Stomach (tissue), 9 donors: ENCODE data around the gene GSE1. TPM values are rescaled to one million over a fixed set of nuclear protein-coding genes. Genes with fewer than 3 reads are reported as not detected.

Experiments
- DNase-seq, 2 donors: peaks; one replicate each; pipeline versions ENCODE4 v3.0.0 to v3.0.0-alpha.2; 2013 to 2019
- H3K27ac ChIP-seq, 5 donors: fragments of 200-600 bp in 4 of 5; sonication (generic) in 4 of 5; one replicate each; pipeline ENCODE4 v1.5.1; 2013 to 2019; ENCODE audit warnings: mild to moderate bottlenecking in 1 of 5, moderate library complexity in 1 of 5
- H3K27me3 ChIP-seq, 3 donors: fragments of 200-600 bp; sonication (generic); one replicate each; pipeline ENCODE4 v1.5.1; 2017 to 2019; ENCODE audit warnings: mixed run types in 1 of 3
- H3K36me3 ChIP-seq, 4 donors: fragments of 200-600 bp; sonication (generic); 1 replicate in 3 of 4; 2 replicates in 1 of 4; pipeline ENCODE4 v1.5.1; 2016 to 2019
- H3K4me1 ChIP-seq, 4 donors: fragments of 200-600 bp; sonication (generic); one replicate each; pipeline ENCODE4 v1.5.1; 2016 to 2019
- H3K4me3 ChIP-seq, 4 donors: fragments of 200-600 bp; sonication (generic) in 3 of 4; one replicate each; pipeline ENCODE4 v1.5.1; 2016 to 2019; ENCODE audit warnings: mild to moderate bottlenecking in 1 of 4
- H3K9me3 ChIP-seq, 4 donors: fragments of 200-600 bp; sonication (generic); one replicate each; pipeline ENCODE4 v1.5.1; 2016 to 2019
- CTCF ChIP-seq, 7 experiments: fragments of 450-650 bp in 4 of 7; fragments of 200-600 bp in 3 of 7; sonication (generic) in 3 of 7; IDR thresholded peaks; one replicate each; pipeline ENCODE4 v1.5.1; 2016 to 2019; ENCODE audit warnings: antibody characterized with exemption in 7 of 7, control low read depth in 2 of 7, mild to moderate bottlenecking in 1 of 7
- EP300 ChIP-seq: sonication (generic); formaldehyde crosslinking; IDR thresholded peaks from one replicate; pipeline ENCODE4 v1.6.1; 2017; ENCODE audit warnings: antibody characterized with exemption
- POLR2A ChIP-seq, 4 donors: fragments of 450-650 bp; IDR thresholded peaks; one replicate each; pipeline ENCODE4 v1.6.1; 2016; ENCODE audit warnings: antibody characterized with exemption in 4 of 4, control low read depth in 2 of 4, mild to moderate bottlenecking in 1 of 4, moderate library complexity in 1 of 4
- POLR2AphosphoS5 ChIP-seq, 3 donors: sonication (generic); formaldehyde crosslinking; IDR thresholded peaks; one replicate each; pipeline ENCODE4 v1.6.1; 2016; ENCODE audit warnings: antibody characterized with exemption in 3 of 3
- WGBS, 5 donors: extraction: QIAGEN DNeasy Blood & Tissue Kit in 3 of 5; methylation state at CpG; one replicate each; pipeline versions ENCODE4 v1.1.5 to v1.1.7; 2013 to 2018; 5-methylcytosine and 5-hydroxymethylcytosine counted together
- intact Hi-C: fragments of 100-400 bp; cut with DNase I; formaldehyde crosslinking; loops from one replicate; pipeline ENCODE4 v1.15.1; 2023; ENCODE audit warnings: low total_unique reads
- polyA plus RNA-seq, 3 donors: library from polyadenylated mRNA; stranded (reverse); fragments of 200-250 nt; gene quantifications; one replicate each; pipeline ENCODE4 v1.2.3, GENCODE V29; 2013
- total RNA-seq, 5 donors: library from RNA; depleted of rRNA; stranded (reverse); fragments of >200 nt; gene quantifications; one replicate each; pipeline versions ENCODE4 v1.1.0 to v1.2.3, GENCODE V29; 2014 to 2016
- donor health status: healthy with polysubstance abuse.
- donor health status: Bipolar disorder and iron deficiency.
- donor health status: healthy.

GSE1 gene
- total and polyA plus RNA-seq, 8 donors: 11.8 to 294 (median 93.0) TPM

GRCh38 chr16:85676466-85676865 is 63.3 kb downstream of the GSE1 start:
- Histone ChIP-seq H3K4me1 (peaks cover 20 to 46% (median 23%) of the 10 kb centered on the region in 4 donors), H3K4me3 (no peak overlapping the region), H3K9me3 (no peaks in the 10 kb centered on the region), H3K27me3 (no peaks in the 10 kb centered on the region), H3K27ac (no peak overlapping the region), H3K36me3 (peaks cover 18 to 76% (median 50%) of the 10 kb centered on the region in 4 donors)
- 84 to 90% (median 89%) methylated on average over 7 of the region's 7 CpGs for WGBS, 5 donors
- intact Hi-C loops: no loop called here
- no peak for DNase-seq
- TF ChIP-seq POLR2A (IDR thresholded peaks at IDR 0.05) (no peak), POLR2AphosphoS5 (IDR thresholded peaks at IDR 0.05) (no peak), CTCF (IDR thresholded peaks at IDR 0.05) (no peak), EP300 (no peak)

- WGBS, 5 donors: 71 to 79% (median 74%) methylated on average over 6 of the region's 6 CpGs
- peaks cover 7 to 66% (median 40%) of the 10 kb centered on the region in 4 donors for H3K36me3 ChIP-seq
- H3K27ac ChIP-seq: no peak overlapping the region
- no peak overlapping the region for H3K4me3 ChIP-seq
- H3K4me1 ChIP-seq: peaks cover 20 to 43% (median 22%) of the 10 kb centered on the region in 4 donors
- H3K9me3 ChIP-seq: no peaks in the 10 kb centered on the region
- no peaks in the 10 kb centered on the region for H3K27me3 ChIP-seq
- intact Hi-C loops: no loop called here
- no peak for DNase-seq
- TF ChIP-seq CTCF (IDR thresholded peaks at IDR 0.05) (no peak), POLR2AphosphoS5 (IDR thresholded peaks at IDR 0.05) (no peak), EP300 (no peak), POLR2A (IDR thresholded peaks at IDR 0.05) (no peak)
Observed at GRCh38 chr16:85677383-85677967, 64.4 kb downstream of the GSE1 start.

- no peaks in the 10 kb centered on the region for H3K27me3 ChIP-seq
- peaks cover 16 to 38% (median 22%) of the 10 kb centered on the region in 4 donors for H3K4me1 ChIP-seq
- no peaks in the 10 kb centered on the region for H3K9me3 ChIP-seq
- WGBS, 5 donors: 81 to 87% (median 85%) methylated on average over 8 of the region's 8 CpGs
- intact Hi-C loops: no loop called here
- TF ChIP-seq CTCF (IDR thresholded peaks at IDR 0.05): no peak
- TF ChIP-seq EP300: no peak
- TF ChIP-seq POLR2AphosphoS5 (IDR thresholded peaks at IDR 0.05): no peak
- no peak for DNase-seq
- H3K36me3 ChIP-seq: peaks cover 2 to 61% (median 35%) of the 10 kb centered on the region in 4 donors
- H3K4me3 ChIP-seq: no peak overlapping the region
- no peak overlapping the region for H3K27ac ChIP-seq
Observed at GRCh38 chr16:85678016-85678415, 64.9 kb downstream of the GSE1 start.

GRCh38 chr16:85678821-85679220 is 65.7 kb downstream of the GSE1 start:
- no peak overlapping the region for H3K27ac ChIP-seq

More at GRCh38 chr16:85678821-85679220, 65.7 kb downstream of the GSE1 start:
- Histone ChIP-seq H3K4me3 (no peak overlapping the region), H3K27me3 (no peaks in the 10 kb centered on the region), H3K4me1 (peaks cover 9 to 30% (median 16%) of the 10 kb centered on the region in 4 donors), H3K9me3 (no peaks in the 10 kb centered on the region), H3K36me3 (peaks cover 0 to 54% (median 29%) of the 10 kb centered on the region in 4 donors)
- WGBS, 5 donors: 72 to 83% (median 76%) methylated on average over 5 of the region's 5 CpGs
- DNase-seq: no peak
- TF ChIP-seq POLR2AphosphoS5 (IDR thresholded peaks at IDR 0.05) (no peak), POLR2A (IDR thresholded peaks at IDR 0.05) (no peak), EP300 (no peak), CTCF (IDR thresholded peaks at IDR 0.05) (no peak)
- intact Hi-C loops: no loop called here
